GM23248 (cell line): ENCODE results near the gene SUGCT. TPM values are rescaled to one million over a fixed set of nuclear protein-coding genes. Genes with fewer than 3 reads are reported as not detected.

ENCODE experiments used
- DNase-seq: peaks from one replicate; pipeline ENCODE4 v3.0.0-alpha.2; 2015
- H2AFZ ChIP-seq: fragments of 200-600 bp; sonication (generic); 2 replicates; pipeline ENCODE4 v1.6.1; 2016; ENCODE audit warnings: antibody characterized with exemption
- H3F3A ChIP-seq: fragments of 200-600 bp; sonication (generic); 2 replicates; pipeline ENCODE4 v1.6.1; 2016; ENCODE audit warnings: mild to moderate bottlenecking, antibody characterized with exemption, mixed run types; ENCODE audit not compliant: insufficient read depth
- H3K27ac ChIP-seq: fragments of 200-600 bp; sonication (generic); 2 replicates; pipeline ENCODE4 v1.5.1; 2016; ENCODE audit warnings: mild to moderate bottlenecking
- H3K27me3 ChIP-seq: fragments of 200-600 bp; sonication (generic); replicated peaks from 2 replicates; pipeline ENCODE4 v1.6.1; 2016; ENCODE audit warnings: mild to moderate bottlenecking; ENCODE audit not compliant: insufficient read depth
- H3K36me3 ChIP-seq: fragments of 200-600 bp; sonication (generic); 2 replicates; pipeline ENCODE4 v1.6.1; 2016; ENCODE audit warnings: low read depth, mild to moderate bottlenecking
- H3K4me1 ChIP-seq: fragments of 200-600 bp; sonication (generic); 2 replicates; pipeline ENCODE4 v1.6.1; 2016; ENCODE audit warnings: mild to moderate bottlenecking; ENCODE audit not compliant: insufficient read depth
- H3K4me2 ChIP-seq: fragments of 200-600 bp; sonication (generic); one replicate; pipeline ENCODE4 v1.6.1; 2016; ENCODE audit warnings: mild to moderate bottlenecking; ENCODE audit not compliant: unreplicated experiment
- H3K4me3 ChIP-seq: fragments of 200-600 bp; sonication (generic); 2 replicates; pipeline ENCODE4 v1.5.1; 2016; ENCODE audit warnings: mild to moderate bottlenecking
- H3K79me2 ChIP-seq: fragments of 200-600 bp; sonication (generic); 2 replicates; pipeline ENCODE4 v1.6.1; 2016; ENCODE audit warnings: mild to moderate bottlenecking; ENCODE audit not compliant: insufficient read depth
- H3K9ac ChIP-seq: fragments of 200-600 bp; sonication (generic); 2 replicates; pipeline ENCODE4 v1.6.1; 2016; ENCODE audit warnings: mild to moderate bottlenecking
- H3K9me2 ChIP-seq: fragments of 200-600 bp; sonication (generic); 2 replicates; pipeline ENCODE4 v1.6.1; 2016; ENCODE audit warnings: mixed run types, mild to moderate bottlenecking, moderate library complexity; ENCODE audit not compliant: insufficient read depth
- H3K9me3 ChIP-seq: fragments of 200-600 bp; sonication (generic); one replicate; pipeline ENCODE4 v1.6.1; 2017; ENCODE audit warnings: low read depth
- H4K20me1 ChIP-seq: fragments of 200-600 bp; sonication (generic); 2 replicates; pipeline ENCODE4 v1.6.0; 2016; ENCODE audit not compliant: insufficient read depth
- EZH2 ChIP-seq: fragments of 200-600 bp; sonication (generic); IDR thresholded peaks from 2 replicates; pipeline ENCODE4 v1.6.1; 2018; ENCODE audit warnings: antibody characterized with exemption, mild to moderate bottlenecking; ENCODE audit not compliant: insufficient read depth, poor library complexity, severe bottlenecking
- EZH2phosphoT487 ChIP-seq: fragments of 200-600 bp; sonication (generic); IDR thresholded peaks from 2 replicates; pipeline ENCODE4 v1.6.1; 2018; ENCODE audit warnings: antibody characterized with exemption, moderate library complexity, mild to moderate bottlenecking, low read depth; ENCODE audit not compliant: insufficient read depth
- WGBS, 2 experiments: methylation state at CpG; one replicate each; pipeline ENCODE4 v1.1.6; 2015 to 2017; ENCODE audit warnings: low lambda C conversion rate in 2 of 2, low coverage in 1 of 2; ENCODE audit errors: missing lambda C conversion rate in 2 of 2; 5-methylcytosine and 5-hydroxymethylcytosine counted together
- in situ Hi-C: fragments of 300-500 bp; cut with MboI; formaldehyde crosslinking; loops from 2 replicates; pipeline ENCODE4 v1.15.0; 2020
- polyA plus RNA-seq: library from polyadenylated mRNA; unstranded; fragments of >200 nt; fragmentation: Nextera tagmentation; extraction: Ambion mirVana; gene quantifications from 2 replicates; pipeline ENCODE4 v1.2.1, GENCODE V29; 2016
- total RNA-seq: library from RNA; depleted of rRNA; stranded (reverse); fragments of >200 nt; shearing (Covaris generic); gene quantifications from 2 replicates; pipeline ENCODE4 v1.2.3, GENCODE V29; 2014

Gene SUGCT
- total and polyA plus RNA-seq, 2 experiments from 2014 or later = 2.2 to 7.1 TPM

- Histone ChIP-seq H3K4me2 (no peak overlapping the region), H2AFZ (no peak overlapping the region), H3K4me3 (no peak overlapping the region), H3K36me3 (no peaks in the 10 kb centered on the region), H3K9ac (no peak overlapping the region), H3K27me3 (no peaks in the 10 kb centered on the region), H3K9me3 (no peaks in the 10 kb centered on the region), H3K27ac (no peak overlapping the region), H3K9me2 (no peaks in the 10 kb centered on the region), H3F3A (no peaks in the 10 kb centered on the region), H3K4me1 (peaks cover 13% of the 10 kb centered on the region), H4K20me1 (no peaks in the 10 kb centered on the region), H3K79me2 (no peaks in the 10 kb centered on the region)
- WGBS, 2 experiments = 92% methylated on average over 3 of the region's 3 CpGs
- no peak for DNase-seq
- in situ Hi-C loops = no loop called here
- TF ChIP-seq EZH2phosphoT487 (no peak), EZH2 (no peak)
Measured at GRCh38 chr7:40765639-40766038, 630.8 kb downstream of the SUGCT start.

- Histone ChIP-seq H2AFZ (no peak overlapping the region), H3K4me2 (no peak overlapping the region), H3K9me3 (no peaks in the 10 kb centered on the region), H3K4me3 (no peak overlapping the region), H4K20me1 (no peaks in the 10 kb centered on the region), H3K9me2 (no peaks in the 10 kb centered on the region), H3K36me3 (no peaks in the 10 kb centered on the region), H3K27me3 (no peaks in the 10 kb centered on the region), H3K27ac (no peak overlapping the region), H3K79me2 (no peaks in the 10 kb centered on the region), H3K9ac (no peak overlapping the region), H3K4me1 (no peaks in the 10 kb centered on the region), H3F3A (no peaks in the 10 kb centered on the region)
- no peak for TF ChIP-seq EZH2phosphoT487
- TF ChIP-seq EZH2 = no peak
- DNase-seq = no peak
- in situ Hi-C loops = no loop called here
- 94 to 96% methylated on average over 3 of the region's 3 CpGs for WGBS, 2 experiments
Measured at GRCh38 chr7:40772096-40772495, 637.3 kb downstream of the SUGCT start.

GRCh38 chr7:40773656-40774055 is 638.9 kb downstream of the SUGCT start:
- in situ Hi-C loops = no loop called here
- no peaks in the 10 kb centered on the region for H3F3A ChIP-seq
- H3K27ac ChIP-seq = no peak overlapping the region
- H3K4me3 ChIP-seq = no peak overlapping the region
- H3K4me2 ChIP-seq = no peak overlapping the region
- H3K36me3 ChIP-seq = no peaks in the 10 kb centered on the region
- no peaks in the 10 kb centered on the region for H3K79me2 ChIP-seq
- no peak overlapping the region for H2AFZ ChIP-seq
- TF ChIP-seq EZH2 (no peak), EZH2phosphoT487 (no peak)
- WGBS, 2 experiments = 79 to 81% methylated on average over 3 of the region's 3 CpGs
- no peaks in the 10 kb centered on the region for H4K20me1 ChIP-seq
- no peaks in the 10 kb centered on the region for H3K9me2 ChIP-seq
- no peak overlapping the region for H3K9ac ChIP-seq
- no peak for DNase-seq
- H3K27me3 ChIP-seq = no peaks in the 10 kb centered on the region
- no peaks in the 10 kb centered on the region for H3K4me1 ChIP-seq
- no peaks in the 10 kb centered on the region for H3K9me3 ChIP-seq

GRCh38 chr7:40775877-40776276 is 641.1 kb downstream of the SUGCT start:
- Histone ChIP-seq H3K27ac (no peak overlapping the region), H3K9ac (no peak overlapping the region), H3K4me2 (no peak overlapping the region), H3K27me3 (no peaks in the 10 kb centered on the region), H3F3A (no peaks in the 10 kb centered on the region), H3K4me1 (no peaks in the 10 kb centered on the region), H3K9me2 (no peaks in the 10 kb centered on the region), H3K4me3 (no peak overlapping the region), H2AFZ (no peak overlapping the region), H3K9me3 (no peaks in the 10 kb centered on the region), H3K79me2 (no peaks in the 10 kb centered on the region), H3K36me3 (no peaks in the 10 kb centered on the region), H4K20me1 (no peaks in the 10 kb centered on the region)
- in situ Hi-C loops = no loop called here
- TF ChIP-seq EZH2phosphoT487 (no peak), EZH2 (no peak)
- WGBS, 2 experiments = 93 to 94% methylated on average over 4 of the region's 4 CpGs
- DNase-seq = no peak

- WGBS, 2 experiments = 86% methylated on average over 5 of the region's 5 CpGs
- no peak overlapping the region for H3K4me2 ChIP-seq
- H2AFZ ChIP-seq = no peak overlapping the region
- DNase-seq = no peak
- no peaks in the 10 kb centered on the region for H4K20me1 ChIP-seq
- H3F3A ChIP-seq = no peaks in the 10 kb centered on the region
- H3K79me2 ChIP-seq = no peaks in the 10 kb centered on the region
- no peak overlapping the region for H3K27ac ChIP-seq
- H3K9me2 ChIP-seq = no peaks in the 10 kb centered on the region
- no peaks in the 10 kb centered on the region for H3K9me3 ChIP-seq
- no peak overlapping the region for H3K9ac ChIP-seq
- H3K4me3 ChIP-seq = no peak overlapping the region
- H3K4me1 ChIP-seq = no peaks in the 10 kb centered on the region
- H3K36me3 ChIP-seq = no peaks in the 10 kb centered on the region
- H3K27me3 ChIP-seq = no peaks in the 10 kb centered on the region
- TF ChIP-seq EZH2phosphoT487 (no peak), EZH2 (no peak)
- in situ Hi-C loops = no loop called here
Measured at GRCh38 chr7:40777730-40778312, 643.0 kb downstream of the SUGCT start.
